Natural killer cell (primary cell): ENCODE results near the gene MLF1. TPM values are rescaled to one million over a fixed set of nuclear protein-coding genes. Genes with fewer than 3 reads are reported as not detected.

Source experiments
- ATAC-seq, 3 donors: fragments of 150-1000 bp in 2 of 3; fragments of 200-7000 bp in 1 of 3; cut with Tn5 transposase; 1 replicate in 1 of 3; 2 replicates in 2 of 3; pipeline ENCODE4 v1.10.0; 2021; ENCODE audit warnings: mild to moderate bottlenecking in 2 of 3, moderate library complexity in 2 of 3
- DNase-seq, 2 donors: peaks; one replicate each; pipeline versions ENCODE4 v3.0.0 to v3.0.0-alpha.2; 2013 to 2021; ENCODE audit warnings: mixed read lengths in 1 of 2
- H3K27ac ChIP-seq: one replicate; pipeline ENCODE4 v1.5.1; 2013; ENCODE audit warnings: mild to moderate bottlenecking, low read length
- H3K27me3 ChIP-seq: one replicate; pipeline ENCODE4 v1.6.1; 2013; ENCODE audit warnings: low read length; ENCODE audit not compliant: control insufficient read depth, insufficient read depth
- H3K36me3 ChIP-seq: one replicate; pipeline ENCODE4 v1.6.1; 2013; ENCODE audit warnings: low read length; ENCODE audit not compliant: control insufficient read depth, insufficient read depth
- H3K4me1 ChIP-seq: one replicate; pipeline ENCODE4 v1.6.1; 2013; ENCODE audit warnings: low read length; ENCODE audit not compliant: control insufficient read depth, insufficient read depth
- H3K4me3 ChIP-seq: one replicate; pipeline ENCODE4 v1.5.1; 2013; ENCODE audit warnings: low read length
- H3K9me3 ChIP-seq: one replicate; pipeline ENCODE4 v1.6.1; 2013; ENCODE audit warnings: low read length; ENCODE audit not compliant: control insufficient read depth, insufficient read depth
- H3K27ac Mint-ChIP-seq, 2 donors: one replicate each; pipeline ENCODE4 v1.8.0; 2022; ENCODE audit warnings: mild to moderate bottlenecking in 2 of 2, mixed read lengths in 2 of 2, moderate library complexity in 1 of 2
- H3K27me3 Mint-ChIP-seq, 2 donors: one replicate each; pipeline ENCODE4 v1.8.0; 2022; ENCODE audit warnings: low read depth in 2 of 2, mixed read lengths in 2 of 2
- H3K36me3 Mint-ChIP-seq: one replicate; pipeline ENCODE4 v1.8.0; 2022; ENCODE audit warnings: mixed read lengths
- H3K4me1 Mint-ChIP-seq, 2 donors: one replicate each; pipeline ENCODE4 v1.8.0; 2022; ENCODE audit warnings: mixed read lengths in 2 of 2
- H3K4me3 Mint-ChIP-seq: one replicate; pipeline ENCODE4 v1.8.0; 2022; ENCODE audit warnings: mild to moderate bottlenecking, moderate library complexity, mixed read lengths
- H3K9me3 Mint-ChIP-seq, 2 donors: one replicate each; pipeline ENCODE4 v1.8.0; 2022; ENCODE audit warnings: mixed read lengths in 2 of 2
- CTCF ChIP-seq: fragments of 200-600 bp; IDR thresholded peaks from one replicate; pipeline ENCODE4 v1.8.0; 2022; ENCODE audit warnings: antibody characterized with exemption
- WGBS: methylation state at CpG from one replicate; pipeline ENCODE4 v1.1.7; 2013; ENCODE audit warnings: missing lambda C conversion rate; ENCODE audit not compliant: insufficient coverage; 5-methylcytosine and 5-hydroxymethylcytosine counted together
- intact Hi-C: fragments of 100-400 bp; cut with micrococcal nuclease; formaldehyde crosslinking; loops from one replicate; pipeline ENCODE4 v1.14.2; 2022
- total RNA-seq, 4 donors: library from RNA; stranded (reverse); fragments of 120-200 nt in 1 of 4; gene quantifications; one replicate each; pipeline versions ENCODE4 v1.2.3 to v1.2.4, GENCODE V29; 2013 to 2022

Gene MLF1
- total RNA-seq, 3 donors from 2014 or later (not counting 1 experiment from before 2014, with no cell fraction given), result 2.8 to 5.3 (median 3.1) TPM

- Mint-ChIP-seq H3K4me1 (no peaks in the 10 kb centered on the region), H3K27ac (no peak overlapping the region), H3K27me3 (peaks cover 4 to 11% of the 10 kb centered on the region in 2 donors), H3K4me3 (no peak overlapping the region), H3K9me3 (peaks cover 2 to 7% of the 10 kb centered on the region in 2 donors), H3K36me3 (peaks cover 7% of the 10 kb centered on the region)
- intact Hi-C loops, result no loop called here
- Histone ChIP-seq H3K27ac (no peak overlapping the region), H3K27me3 (no peaks in the 10 kb centered on the region), H3K36me3 (no peaks in the 10 kb centered on the region), H3K4me1 (no peaks in the 10 kb centered on the region), H3K4me3 (no peak overlapping the region), H3K9me3 (peaks cover 10% of the 10 kb centered on the region)
- DNase-seq (no peak), ATAC-seq (no peak)
- WGBS, result 83% methylated on average over 1 of the region's 1 CpG
- TF ChIP-seq CTCF, result no peak
These were observed 47.2 kb downstream of the MLF1 start for GRCh38 chr3:158617982-158618875.

- H3K27ac Mint-ChIP-seq, result no peak overlapping the region
- intact Hi-C loops, result no loop called here
- H3K4me1 Mint-ChIP-seq, result no peaks in the 10 kb centered on the region
These were observed 54.9 kb downstream of the MLF1 start for GRCh38 chr3:158625881-158626280.

GRCh38 chr3:158631981-158632380 lies 61.0 kb downstream of the MLF1 start:
- H3K27me3 Mint-ChIP-seq, result peaks cover 10 to 32% of the 10 kb centered on the region in 2 donors
- no peak for DNase-seq
- no peaks in the 10 kb centered on the region for H3K36me3 Mint-ChIP-seq
- H3K4me1 ChIP-seq, result no peaks in the 10 kb centered on the region
- no peaks in the 10 kb centered on the region for H3K9me3 Mint-ChIP-seq
- H3K36me3 ChIP-seq, result no peaks in the 10 kb centered on the region
- H3K4me3 ChIP-seq, result no peak overlapping the region
- no peak overlapping the region for H3K27ac Mint-ChIP-seq
- no peak overlapping the region for H3K27ac ChIP-seq
- no peak for ATAC-seq
- intact Hi-C loops, result no loop called here
- TF ChIP-seq CTCF, result no peak
- no peaks in the 10 kb centered on the region for H3K9me3 ChIP-seq
- no peaks in the 10 kb centered on the region for H3K4me1 Mint-ChIP-seq
- no peak overlapping the region for H3K4me3 Mint-ChIP-seq
- H3K27me3 ChIP-seq, result no peaks in the 10 kb centered on the region

More at GRCh38 chr3:158625881-158626280, 54.9 kb downstream of the MLF1 start:
- DNase-seq, result no peak
- H3K27ac ChIP-seq, result no peak overlapping the region
- H3K36me3 ChIP-seq, result no peaks in the 10 kb centered on the region
- Mint-ChIP-seq H3K9me3 (peaks cover 0 to 6% of the 10 kb centered on the region in 2 donors), H3K4me3 (no peak overlapping the region), H3K27me3 (peaks cover 13 to 14% of the 10 kb centered on the region in 2 donors), H3K36me3 (no peaks in the 10 kb centered on the region)
- no peak for TF ChIP-seq CTCF
- no peaks in the 10 kb centered on the region for H3K27me3 ChIP-seq
- peaks cover 5% of the 10 kb centered on the region for H3K9me3 ChIP-seq
- ATAC-seq, result no peak
- H3K4me1 ChIP-seq, result no peaks in the 10 kb centered on the region
- H3K4me3 ChIP-seq, result no peak overlapping the region
- no CpG with 5 or more reads among the region's 1 CpG for WGBS
